ENCODE measurements around the gene PTPRG.

PTPRG gene

DNA sequence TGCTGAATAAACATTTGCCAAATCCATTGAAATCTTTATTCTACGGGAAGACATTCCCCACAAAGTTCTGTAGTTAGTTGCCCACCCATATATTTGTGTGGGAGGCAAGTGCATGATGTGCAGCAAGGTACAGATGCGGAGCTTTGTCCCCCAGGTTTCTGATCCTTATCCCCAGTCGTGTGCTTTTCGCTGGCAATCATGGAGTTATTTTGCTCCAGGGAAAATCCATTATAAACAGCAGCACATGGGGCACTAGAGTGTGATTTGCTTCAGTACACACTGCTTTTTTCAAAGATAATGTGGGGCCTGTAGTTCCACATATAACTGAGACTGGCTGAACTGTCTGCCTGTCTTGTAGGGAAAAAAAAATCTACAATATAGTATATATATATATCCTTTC, 679.9 kb downstream of the PTPRG start:
- H3K27me3 ChIP-seq (ENCODE audit: low read depth, low read length) = no peaks in the 10 kb centered on the region
- TF ChIP-seq CTCF (IDR thresholded peaks at IDR 0.05; ENCODE audit: low read depth, low read length) (no peak), EZH2phosphoT487 (IDR thresholded peaks at IDR 0.05; ENCODE audit: low read depth) (no peak)
- no peak overlapping the region for H2AFZ ChIP-seq (ENCODE audit: low read depth, low read length)
- H3K9ac ChIP-seq (ENCODE audit: low read length) = no peak overlapping the region
- H3K27ac ChIP-seq (ENCODE audit: low read length) = no peak overlapping the region
- no peaks in the 10 kb centered on the region for H3K36me3 ChIP-seq (replicated peaks; ENCODE audit: low read depth, low read length)
- peaks cover 8% of the 10 kb centered on the region for H4K20me1 ChIP-seq (ENCODE audit: insufficient read depth, low read length)
- H3K4me1 ChIP-seq (ENCODE audit: low read length) = peaks cover 37% of the 10 kb centered on the region
- no peaks in the 10 kb centered on the region for H3K9me3 ChIP-seq (ENCODE audit: insufficient read depth, low read length)
- no peaks in the 10 kb centered on the region for H3K79me2 ChIP-seq (ENCODE audit: low read length)
- no peak overlapping the region for H3K4me3 ChIP-seq (ENCODE audit: low read length)
- no peak overlapping the region for H3K4me2 ChIP-seq (ENCODE audit: low read length)

DNA sequence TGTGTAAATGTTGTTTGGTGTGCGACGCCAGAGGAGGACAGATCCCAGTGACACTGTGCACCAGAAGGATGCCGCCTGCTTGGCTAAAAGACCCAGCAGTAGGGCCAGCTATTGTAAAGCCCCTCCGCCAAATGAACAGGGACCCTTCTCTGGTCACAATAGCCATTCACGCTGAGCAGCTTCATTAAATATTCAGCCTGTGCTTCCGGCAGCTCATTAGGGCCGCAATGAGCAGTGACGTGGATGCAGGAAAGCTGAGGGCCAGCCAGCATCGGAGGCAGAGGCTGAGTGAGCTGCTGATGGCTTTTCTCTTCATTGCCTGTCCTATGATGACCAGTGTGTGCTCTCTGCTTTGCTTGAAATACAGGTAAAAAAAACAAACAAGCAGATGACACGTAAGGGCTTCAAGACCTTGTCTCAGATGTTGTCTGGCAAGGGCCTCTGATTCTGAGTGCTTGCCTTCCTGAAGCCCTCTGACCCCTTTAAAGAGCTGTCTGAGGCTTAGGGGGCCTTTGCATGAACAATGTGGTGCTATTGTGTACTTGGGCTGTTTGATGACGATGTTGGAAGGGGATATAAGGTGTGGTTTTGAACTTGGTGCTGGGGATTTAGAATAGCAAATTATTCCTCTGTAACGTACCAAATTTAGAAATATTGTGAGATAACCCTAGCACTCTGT, 681.6 kb downstream of the PTPRG start:
- no peak for TF ChIP-seq CTCF (IDR thresholded peaks at IDR 0.05; ENCODE audit: low read depth, low read length)
- no peak for TF ChIP-seq EZH2phosphoT487 (IDR thresholded peaks at IDR 0.05; ENCODE audit: low read depth)
- H2AFZ ChIP-seq (ENCODE audit: low read depth, low read length) = no peak overlapping the region
- H3K4me3 ChIP-seq (ENCODE audit: low read length) = no peak overlapping the region
- H3K79me2 ChIP-seq (ENCODE audit: low read length) = no peaks in the 10 kb centered on the region
- H3K9me3 ChIP-seq (ENCODE audit: insufficient read depth, low read length) = no peaks in the 10 kb centered on the region
- H3K4me1 ChIP-seq (ENCODE audit: low read length) = peaks cover 20% of the 10 kb centered on the region
- no peaks in the 10 kb centered on the region for H3K36me3 ChIP-seq (replicated peaks; ENCODE audit: low read depth, low read length)
- peaks cover 4% of the 10 kb centered on the region for H4K20me1 ChIP-seq (ENCODE audit: insufficient read depth, low read length)
- H3K27me3 ChIP-seq (ENCODE audit: low read depth, low read length) = no peaks in the 10 kb centered on the region
- no peak overlapping the region for H3K9ac ChIP-seq (ENCODE audit: low read length)
- no peak overlapping the region for H3K27ac ChIP-seq (ENCODE audit: low read length)
- no peak overlapping the region for H3K4me2 ChIP-seq (ENCODE audit: low read length)

DNA sequence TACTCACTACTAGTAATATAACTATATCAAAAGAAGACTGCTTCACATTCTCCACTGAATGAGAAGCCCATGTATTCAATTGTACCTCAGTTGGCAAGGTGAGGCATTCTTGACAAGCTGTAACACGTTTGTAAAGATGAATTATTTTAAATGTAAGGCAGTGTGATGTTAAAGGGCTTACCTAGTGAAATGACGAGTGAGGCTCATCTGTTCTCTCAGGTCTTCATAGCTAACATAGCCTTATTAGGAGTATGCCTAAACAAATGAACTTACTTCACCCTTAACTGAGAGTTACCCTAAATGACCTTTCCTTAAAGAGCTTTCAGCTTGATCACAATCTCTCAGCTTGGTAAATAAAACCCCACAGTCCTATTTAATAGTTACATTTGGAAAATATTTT, 684.7 kb downstream of the PTPRG start:
- no peaks in the 10 kb centered on the region for H3K9me3 ChIP-seq (ENCODE audit: insufficient read depth, low read length)
- TF ChIP-seq EZH2phosphoT487 (IDR thresholded peaks at IDR 0.05; ENCODE audit: low read depth) (no peak), CTCF (IDR thresholded peaks at IDR 0.05; ENCODE audit: low read depth, low read length) (no peak)
- H3K27ac ChIP-seq (ENCODE audit: low read length) = no peak overlapping the region
- no peak overlapping the region for H3K4me2 ChIP-seq (ENCODE audit: low read length)
- H2AFZ ChIP-seq (ENCODE audit: low read depth, low read length) = no peak overlapping the region
- H3K36me3 ChIP-seq (replicated peaks; ENCODE audit: low read depth, low read length) = no peaks in the 10 kb centered on the region
- 0 out of 2 replicates have a peak, but pooled peaks cover 4% of the 10 kb centered on the region for H3K4me1 ChIP-seq (ENCODE audit: low read length)
- no peak overlapping the region for H3K9ac ChIP-seq (ENCODE audit: low read length)
- no peaks in the 10 kb centered on the region for H4K20me1 ChIP-seq (ENCODE audit: insufficient read depth, low read length)
- no peaks in the 10 kb centered on the region for H3K79me2 ChIP-seq (ENCODE audit: low read length)
- H3K27me3 ChIP-seq (ENCODE audit: low read depth, low read length) = no peaks in the 10 kb centered on the region
- H3K4me3 ChIP-seq (ENCODE audit: low read length) = no peak overlapping the region

GRCh38 chr3:62246985-62247384, 685.6 kb downstream of the PTPRG start:
- Histone ChIP-seq H2AFZ (ENCODE audit: low read depth, low read length) (no peak overlapping the region), H3K79me2 (ENCODE audit: low read length) (no peaks in the 10 kb centered on the region), H3K4me2 (ENCODE audit: low read length) (no peak overlapping the region), H3K36me3 (replicated peaks; ENCODE audit: low read depth, low read length) (no peaks in the 10 kb centered on the region), H3K27me3 (ENCODE audit: low read depth, low read length) (no peaks in the 10 kb centered on the region), H3K4me1 (ENCODE audit: low read length) (0 out of 2 replicates have a peak, but pooled peaks cover 4% of the 10 kb centered on the region), H4K20me1 (ENCODE audit: insufficient read depth, low read length) (no peaks in the 10 kb centered on the region), H3K4me3 (ENCODE audit: low read length) (no peak overlapping the region), H3K9me3 (ENCODE audit: insufficient read depth, low read length) (no peaks in the 10 kb centered on the region), H3K27ac (ENCODE audit: low read length) (no peak overlapping the region), H3K9ac (ENCODE audit: low read length) (no peak overlapping the region)
- no peak for TF ChIP-seq EZH2phosphoT487 (IDR thresholded peaks at IDR 0.05; ENCODE audit: low read depth)

All from OCI-LY3 (cell line).